NOMO-1 (cell line): Measurements from ENCODE around the gene NPHP4.
"Not testable (repeated sequence)": the region's sequence is repeated elsewhere in the genome, so short reads cannot be mapped to it uniquely, and the experiment has no call there.

ENCODE experiments used
- DNase-seq, 2 experiments: peaks; one replicate each; lab custom pipeline; 2025; ENCODE audit not compliant: unreplicated experiment in 2 of 2; lab: John Stamatoyannopoulos, UW

Gene NPHP4

DNA sequence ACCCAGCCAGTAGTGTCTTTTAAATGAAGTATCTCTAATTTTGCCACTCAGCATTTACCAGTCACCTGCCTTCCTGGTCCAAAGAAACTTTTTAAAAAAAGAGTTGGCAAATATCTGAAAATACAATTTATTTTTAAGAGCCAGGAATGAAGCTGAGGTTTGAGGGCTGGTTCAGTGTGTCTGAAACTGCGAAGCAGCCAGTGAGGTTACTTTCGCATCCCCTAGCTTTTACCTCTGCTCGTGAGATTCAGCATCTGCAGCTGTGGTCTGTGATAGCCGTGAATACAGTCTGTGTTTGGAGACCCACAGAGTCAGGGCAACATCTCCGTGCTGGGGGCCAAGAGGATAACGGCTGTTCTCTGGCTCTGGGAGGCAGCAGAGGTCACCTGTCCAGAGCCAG lies 32.2 kb upstream of the NPHP4 start:
- DNase-seq = no peak

DNA sequence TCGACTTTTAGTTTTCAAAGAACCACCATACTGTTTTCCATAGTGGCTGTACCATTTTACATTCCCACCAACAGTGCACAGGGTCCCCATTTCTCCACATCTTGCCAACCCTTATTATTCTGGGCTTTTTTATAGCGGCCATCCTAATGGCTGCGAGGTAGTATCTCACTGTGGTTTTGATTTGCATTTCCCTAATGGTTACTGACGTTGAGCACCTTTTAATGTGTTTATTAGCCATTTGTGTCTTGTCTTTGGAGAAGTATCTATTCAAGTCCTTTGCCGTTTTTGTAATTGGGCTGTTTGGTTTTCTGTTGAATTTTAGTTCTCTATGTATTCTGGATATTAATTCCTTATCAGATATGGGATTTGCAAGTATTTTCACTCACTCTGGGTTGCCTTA lies 31.1 kb upstream of the NPHP4 start:
- DNase-seq = no peak

GRCh38 chr1:6022193-6022592 lies 30.0 kb upstream of the NPHP4 start:
- no peak for DNase-seq

- DNase-seq = no peak
These were observed 27.1 kb upstream of the NPHP4 start for GRCh38 chr1:6019166-6019845.

- DNase-seq = not testable (repeated sequence)
These were observed 25.4 kb upstream of the NPHP4 start for GRCh38 chr1:6017654-6018053.

- DNase-seq = no peak
These were observed 24.1 kb upstream of the NPHP4 start for GRCh38 chr1:6016191-6016865.

DNA sequence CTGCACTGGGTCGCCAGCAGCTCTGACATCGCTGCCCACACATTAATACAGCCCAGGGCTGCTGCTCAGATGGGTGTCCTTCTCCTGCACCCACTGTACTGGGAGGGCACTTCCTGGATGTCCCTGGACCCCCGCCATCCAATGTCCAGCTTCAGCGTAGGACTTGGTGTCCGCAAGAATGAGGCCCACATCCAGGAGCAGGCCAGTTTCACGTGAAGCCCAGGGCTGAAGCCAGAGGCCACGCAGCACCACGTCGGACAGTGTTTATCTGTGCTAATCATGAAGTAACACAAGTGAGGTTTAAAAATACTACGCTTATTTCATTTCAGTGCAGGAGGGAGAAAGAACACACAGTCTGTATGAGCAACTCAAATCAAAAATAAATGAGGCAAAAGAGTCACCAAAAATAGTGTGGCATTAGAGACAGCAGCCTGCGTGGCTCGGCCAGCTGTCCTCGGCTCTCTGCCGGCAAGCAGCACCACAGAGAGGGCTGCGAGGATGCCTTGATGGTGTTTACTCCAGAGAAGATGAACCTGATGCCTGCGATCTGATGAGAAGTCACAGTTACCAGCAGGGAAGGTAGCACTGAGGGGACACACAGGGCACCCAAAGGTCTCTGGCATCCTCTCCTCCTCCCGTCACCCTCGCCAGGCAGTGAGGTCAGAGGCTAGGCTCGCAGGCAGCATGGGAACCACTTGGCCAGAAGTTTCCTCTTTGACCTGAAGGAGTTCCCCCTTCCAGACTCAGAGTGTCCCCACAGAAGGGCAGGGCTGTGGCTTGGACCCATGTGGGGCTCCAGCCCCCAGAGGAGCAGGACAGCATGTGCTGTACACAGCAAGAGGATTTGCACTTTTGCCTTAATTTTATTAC lies 22.1 kb upstream of the NPHP4 start:
- no peak for DNase-seq

DNA sequence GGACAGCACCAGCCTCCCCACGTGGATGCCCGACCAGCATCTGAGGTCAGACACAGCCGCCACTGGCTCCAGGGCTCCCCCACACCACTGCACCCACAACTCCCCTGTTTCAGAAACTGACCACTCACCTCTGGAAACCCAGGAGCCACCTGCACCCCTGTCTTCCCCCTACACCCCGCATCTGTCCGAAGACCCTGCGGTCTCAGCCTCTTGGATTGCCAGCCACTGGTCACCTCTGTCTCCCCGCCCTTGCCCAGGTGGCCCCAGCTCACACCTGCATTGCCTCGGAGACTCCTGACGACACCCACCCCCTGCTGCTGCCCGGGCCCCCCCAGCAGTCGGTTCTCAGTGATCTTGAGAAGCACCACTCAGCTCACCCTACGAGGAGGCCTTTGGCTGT lies 21.3 kb upstream of the NPHP4 start:
- DNase-seq = no peak

DNA sequence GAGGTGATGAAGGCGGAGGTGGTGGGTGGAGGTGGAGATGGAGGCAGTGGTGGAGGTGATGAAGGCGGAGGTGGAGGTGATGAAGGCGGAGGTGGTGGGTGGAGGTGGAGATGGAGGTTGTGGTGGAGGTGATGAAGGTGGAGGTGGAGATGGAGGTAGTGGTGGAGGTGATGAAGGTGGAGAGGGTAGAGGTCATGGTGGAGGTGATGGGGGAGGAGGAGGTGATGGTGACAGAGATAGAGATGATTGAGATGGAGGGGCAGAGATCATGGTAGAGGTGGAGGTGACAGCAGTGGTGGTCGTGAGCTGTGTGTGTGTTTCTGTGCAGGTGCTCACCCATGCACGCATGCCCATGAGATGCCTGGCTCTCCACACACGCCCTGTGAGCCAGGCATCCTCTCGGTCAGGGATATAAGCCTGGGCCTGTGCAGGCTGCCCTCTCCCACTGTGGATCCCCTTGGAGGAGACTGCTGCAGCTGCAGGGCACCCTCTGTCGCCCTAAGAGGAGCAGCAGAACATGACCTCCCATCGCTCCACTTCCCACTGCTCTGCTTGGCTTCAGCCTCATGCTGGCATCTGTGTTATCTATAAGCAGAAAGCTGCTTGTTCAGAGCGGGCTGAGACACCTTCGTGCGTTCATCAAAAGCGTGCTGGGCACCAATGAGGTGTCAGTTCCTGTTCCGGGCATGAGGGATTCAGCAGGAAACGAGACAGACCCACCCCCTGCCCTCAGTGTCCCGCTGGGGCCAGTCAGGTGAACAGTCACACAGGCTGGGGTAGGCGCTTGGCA lies 20.5 kb upstream of the NPHP4 start:
- no peak for DNase-seq

GRCh38 chr1:6011946-6012258 lies 19.7 kb upstream of the NPHP4 start:
- no peak for DNase-seq

DNA sequence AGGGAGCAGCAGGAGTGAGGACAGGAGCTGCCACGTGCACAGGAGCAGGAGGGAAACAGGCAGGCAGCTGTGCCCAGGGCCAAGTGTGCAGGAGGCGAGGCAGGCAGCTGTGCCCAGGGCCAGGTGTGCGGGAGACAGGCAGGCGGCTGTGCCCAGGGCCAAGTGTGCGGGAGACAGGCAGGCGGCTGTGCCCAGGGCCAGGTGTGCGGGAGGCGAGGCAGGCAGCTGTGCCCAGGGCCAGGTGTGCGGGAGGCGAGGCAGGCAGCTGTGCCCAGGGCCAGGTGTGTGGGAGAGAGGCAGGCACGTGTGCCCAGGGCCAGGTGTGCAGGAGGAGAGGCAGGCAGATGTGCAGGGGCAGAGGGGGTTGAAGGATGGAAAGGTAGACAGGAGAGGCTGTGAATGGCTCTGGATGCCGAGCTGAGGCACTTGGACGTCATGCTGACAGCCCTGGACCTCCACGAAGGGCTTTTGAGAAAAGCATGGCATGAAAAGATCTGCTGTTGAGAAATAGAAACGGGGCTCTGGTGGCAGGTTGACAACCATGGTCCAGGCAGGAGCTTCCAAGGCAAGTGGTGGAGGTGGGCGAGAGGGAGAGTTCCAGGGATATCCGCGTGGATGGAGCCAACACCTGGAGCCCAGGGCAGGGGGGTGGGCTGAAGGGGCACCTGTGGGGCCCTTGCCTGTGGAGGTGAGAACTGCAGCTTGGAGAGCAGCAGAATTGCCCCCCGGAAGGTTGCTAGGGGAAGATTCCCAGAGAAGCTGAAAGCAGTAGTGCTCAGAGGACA lies 19.1 kb upstream of the NPHP4 start:
- DNase-seq = no peak

GRCh38 chr1:6010554-6010953 lies 18.3 kb upstream of the NPHP4 start:
- DNase-seq = no peak

DNA sequence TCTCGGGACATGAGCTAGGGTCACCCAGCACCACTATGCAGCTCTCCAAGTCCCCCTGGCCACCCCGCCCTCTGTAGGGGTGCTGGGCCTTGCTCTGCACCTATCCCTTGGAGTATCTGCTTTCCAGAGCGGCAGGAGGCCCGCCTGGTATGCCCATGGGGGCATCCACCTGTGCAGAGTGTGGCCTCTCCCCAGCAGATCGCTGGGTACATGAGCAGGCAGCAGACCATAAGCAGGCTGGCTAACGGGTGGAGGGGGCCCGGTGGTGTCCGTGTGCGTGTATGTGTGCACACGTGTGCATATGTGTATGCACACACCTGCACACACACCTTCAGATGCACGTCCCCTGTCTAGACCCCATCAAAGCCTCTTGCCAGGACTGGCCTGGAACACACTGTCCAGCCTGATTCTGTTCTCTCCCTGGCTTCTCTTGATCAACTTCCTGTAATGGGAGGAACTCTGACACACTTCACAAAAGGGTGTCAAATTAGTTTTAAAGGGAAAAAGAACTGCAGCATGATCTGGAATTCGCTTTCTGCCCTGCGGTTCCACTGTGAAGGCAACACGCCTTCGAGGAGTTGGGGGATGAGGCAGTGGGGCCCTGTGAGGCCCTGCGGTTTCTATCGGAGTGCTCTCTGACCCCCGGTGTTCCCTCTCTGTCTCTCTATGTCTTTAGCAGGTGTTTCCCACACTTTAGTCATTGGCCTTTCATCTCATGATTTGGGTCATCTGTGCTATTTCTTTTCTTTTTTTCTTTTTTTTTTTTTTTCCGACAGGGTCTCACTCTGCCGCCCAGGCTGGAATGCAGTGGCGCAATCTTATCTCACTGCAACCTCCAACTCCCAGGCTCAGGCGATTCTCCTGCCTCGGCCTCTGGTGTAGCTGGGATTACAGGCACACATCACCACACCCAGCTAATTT lies 17.2 kb upstream of the NPHP4 start:
- no peak for DNase-seq

GRCh38 chr1:6008696-6009095 lies 16.5 kb upstream of the NPHP4 start:
- DNase-seq = no peak

- DNase-seq = no peak
These were observed 15.8 kb upstream of the NPHP4 start for GRCh38 chr1:6008084-6008415.

GRCh38 chr1:6007318-6008083 lies 15.3 kb upstream of the NPHP4 start:
- no peak for DNase-seq

GRCh38 chr1:6006882-6007281 lies 14.7 kb upstream of the NPHP4 start:
- DNase-seq = no peak

DNA sequence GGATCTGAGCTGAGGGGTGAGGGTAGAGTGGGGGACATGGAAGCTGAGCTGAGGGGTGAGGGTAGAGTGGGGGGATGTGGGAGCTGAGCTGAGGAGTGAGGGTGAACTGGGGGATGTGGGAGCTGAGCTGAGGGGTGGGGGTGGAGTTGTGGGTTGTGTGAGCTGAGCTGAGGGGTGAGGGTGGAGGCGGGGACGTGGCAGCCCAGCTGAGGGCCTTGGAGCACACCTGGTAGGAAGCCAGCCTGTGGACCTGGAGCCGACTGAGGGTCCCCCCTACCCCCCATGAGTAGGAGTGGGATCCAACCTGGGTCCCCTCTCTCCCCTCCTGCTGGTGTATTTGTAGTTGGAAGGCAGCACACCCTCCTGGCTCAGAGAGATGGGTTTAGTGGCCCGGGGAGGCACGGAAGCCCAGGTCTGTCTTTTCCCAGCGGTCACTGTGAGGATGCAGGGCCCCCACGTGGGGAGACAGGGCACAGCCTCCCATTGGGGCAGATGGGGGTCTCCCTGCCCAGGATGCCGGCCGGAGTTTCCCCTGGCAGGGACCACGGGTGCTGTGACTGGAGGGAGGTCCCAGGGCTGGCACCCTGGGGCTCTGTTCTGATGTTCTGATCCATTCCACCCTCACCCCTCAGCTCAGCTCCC lies 13.2 kb upstream of the NPHP4 start:
- no peak for DNase-seq
